K562 (cell line): ENCODE results near the gene RPL7A. TPM values are rescaled to one million over a fixed set of nuclear protein-coding genes. Genes with fewer than 3 reads are reported as not detected.

Experiments
- CCNT2 ChIP-seq: IDR thresholded peaks from 2 replicates; pipeline ENCODE4 v1.6.1; 2011; ENCODE audit warnings: borderline replicate concordance, low read depth, mild to moderate bottlenecking, moderate library complexity, mixed read lengths, low read length; ENCODE audit not compliant: insufficient read length; ENCODE audit errors: extremely low read depth
- DIDO1 ChIP-seq: fragments of 450-650 bp; IDR thresholded peaks from 2 replicates; pipeline ENCODE4 v1.6.1; 2016; ENCODE audit warnings: low read depth, missing biosample characterization, missing genetic modification characterization
- MAFK ChIP-seq: IDR thresholded peaks from 2 replicates; pipeline ENCODE4 v1.6.1; 2011; ENCODE audit warnings: low read length, improper control_type of control experiment
- NBN ChIP-seq: fragments of 450-650 bp; IDR thresholded peaks from 2 replicates; pipeline ENCODE4 v1.6.1; 2016; ENCODE audit warnings: low read depth, mild to moderate bottlenecking
- NCOR1 ChIP-seq: fragments of 450-650 bp; IDR thresholded peaks from 2 replicates; pipeline ENCODE4 v1.6.1; 2016; ENCODE audit warnings: mild to moderate bottlenecking, moderate library complexity
- NFRKB ChIP-seq: fragments of 450-650 bp; IDR thresholded peaks from 2 replicates; pipeline ENCODE4 v1.6.1; 2016; ENCODE audit warnings: low read depth
- NONO ChIP-seq, 2 experiments: fragments of 200-400 bp in 1 of 2; fragments of 450-650 bp in 1 of 2; formaldehyde crosslinking in 1 of 2; IDR thresholded peaks; 2 replicates each; pipeline ENCODE4 v1.6.1; 2017; ENCODE audit warnings: low read depth in 2 of 2, mild to moderate bottlenecking in 2 of 2, moderate library complexity in 2 of 2, low read length in 1 of 2
- PHF8 ChIP-seq: fragments of 200-600 bp; sonication (generic); IDR thresholded peaks from 2 replicates; pipeline ENCODE4 v1.6.1; 2012; ENCODE audit warnings: mixed run types, mild to moderate bottlenecking, inconsistent platforms, low read length, moderate library complexity, borderline replicate concordance
- POLR2B ChIP-seq: fragments of 450-650 bp; IDR thresholded peaks from 2 replicates; pipeline ENCODE4 v1.6.1; 2018; ENCODE audit warnings: low read depth; ENCODE audit not compliant: partially characterized antibody
- SIN3B ChIP-seq: fragments of 450-650 bp; IDR thresholded peaks from 2 replicates; pipeline ENCODE4 v1.6.1; 2017; ENCODE audit warnings: low read depth, mild to moderate bottlenecking, moderate library complexity
- SUPT5H ChIP-seq: fragments of 450-650 bp; IDR thresholded peaks from 2 replicates; pipeline ENCODE4 v1.6.1; 2016
- TOE1 ChIP-seq, 2 experiments: fragments of 450-650 bp in 1 of 2; sonication (generic) in 1 of 2; formaldehyde crosslinking in 1 of 2; IDR thresholded peaks; 2 replicates each; pipeline versions ENCODE4 v1.7.1 to v1.8.0; 2016 to 2022; ENCODE audit warnings: borderline replicate concordance in 2 of 2, mild to moderate bottlenecking in 2 of 2, antibody characterized with exemption in 1 of 2, inconsistent platforms in 1 of 2, low read depth in 1 of 2, missing genetic modification reagents in 1 of 2, moderate library complexity in 1 of 2
- ZFX ChIP-seq: sonication (generic); formaldehyde crosslinking; IDR thresholded peaks from 2 replicates; pipeline ENCODE4 v1.8.0; 2022; ENCODE audit warnings: mild to moderate bottlenecking, missing genetic modification reagents, moderate library complexity
- ZNF121 ChIP-seq: sonication (generic); formaldehyde crosslinking; conservative IDR thresholded peaks from 2 replicates; pipeline ENCODE4 v1.8.0; 2022; ENCODE audit warnings: missing genetic modification reagents
- ZNF583 ChIP-seq: fragments of 250-450 bp; sonication (Bioruptor Pico); IDR thresholded peaks from 2 replicates; pipeline ENCODE4 v1.4.0; 2020
- polyA plus RNA-seq, 8 experiments: library from polyadenylated mRNA; depleted of rRNA in 4 of 8; stranded (reverse) in 5 of 8; unstranded in 3 of 8; fragments of >200 nt; fragmentation: Nextera tagmentation in 2 of 8; fragmentation: Illumina TruSeq in 1 of 8; extraction: Ambion mirVana in 2 of 8; extraction: Trizol in 1 of 8; gene quantifications; 2 replicates each; pipeline versions ENCODE4 v1.2.1 to v1.2.3, GENCODE V29; 2011 to 2014; ENCODE audit warnings: inconsistent platforms in 1 of 8, missing spikeins in 1 of 8
- total RNA-seq, 7 experiments: library from RNA; depleted of rRNA in 6 of 7; stranded (reverse); fragments of >200 nt in 6 of 7; fragmentation: Illumina TruSeq in 2 of 7; extraction: Trizol in 2 of 7; gene quantifications; 2 replicates each; pipeline versions ENCODE4 v1.2.1 to v1.2.3, GENCODE V29; 2011 to 2021; ENCODE audit warnings: low replicate concordance in 1 of 7
- TF ChIP-seq, protein P1 (sequence below): sonication (generic); formaldehyde crosslinking; IDR thresholded peaks from 2 replicates; pipeline ENCODE4 v1.8.0; 2022; ENCODE audit warnings: missing genetic modification reagents, mild to moderate bottlenecking, borderline replicate concordance
- TF ChIP-seq, protein P2 (sequence below): fragments of 250-450 bp; sonication (Bioruptor Pico); IDR thresholded peaks from 2 replicates; pipeline ENCODE4 v1.4.0; 2020; ENCODE audit warnings: borderline replicate concordance
- TF ChIP-seq, protein P3 (sequence below), 2 experiments: fragments of 450-650 bp in 1 of 2; IDR thresholded peaks; 2 replicates each; pipeline ENCODE4 v1.6.1; 2011 to 2017; ENCODE audit warnings: low read depth in 2 of 2, antibody characterized with exemption in 1 of 2, borderline replicate concordance in 1 of 2, low read length in 1 of 2, mild to moderate bottlenecking in 1 of 2, mixed read lengths in 1 of 2; ENCODE audit not compliant: control insufficient read depth in 1 of 2
- TF ChIP-seq, protein P4 (sequence below): fragments of 450-650 bp; IDR thresholded peaks from 2 replicates; pipeline ENCODE4 v1.7.0; 2016; ENCODE audit warnings: borderline replicate concordance

The RPL7A gene
- total and polyA plus RNA-seq, 9 of the 15 experiments (the other 6 are each of a cell fraction or from before 2014, with no cell fraction given) = 1,935 to 3,760 (median 2,652) TPM

DNA sequence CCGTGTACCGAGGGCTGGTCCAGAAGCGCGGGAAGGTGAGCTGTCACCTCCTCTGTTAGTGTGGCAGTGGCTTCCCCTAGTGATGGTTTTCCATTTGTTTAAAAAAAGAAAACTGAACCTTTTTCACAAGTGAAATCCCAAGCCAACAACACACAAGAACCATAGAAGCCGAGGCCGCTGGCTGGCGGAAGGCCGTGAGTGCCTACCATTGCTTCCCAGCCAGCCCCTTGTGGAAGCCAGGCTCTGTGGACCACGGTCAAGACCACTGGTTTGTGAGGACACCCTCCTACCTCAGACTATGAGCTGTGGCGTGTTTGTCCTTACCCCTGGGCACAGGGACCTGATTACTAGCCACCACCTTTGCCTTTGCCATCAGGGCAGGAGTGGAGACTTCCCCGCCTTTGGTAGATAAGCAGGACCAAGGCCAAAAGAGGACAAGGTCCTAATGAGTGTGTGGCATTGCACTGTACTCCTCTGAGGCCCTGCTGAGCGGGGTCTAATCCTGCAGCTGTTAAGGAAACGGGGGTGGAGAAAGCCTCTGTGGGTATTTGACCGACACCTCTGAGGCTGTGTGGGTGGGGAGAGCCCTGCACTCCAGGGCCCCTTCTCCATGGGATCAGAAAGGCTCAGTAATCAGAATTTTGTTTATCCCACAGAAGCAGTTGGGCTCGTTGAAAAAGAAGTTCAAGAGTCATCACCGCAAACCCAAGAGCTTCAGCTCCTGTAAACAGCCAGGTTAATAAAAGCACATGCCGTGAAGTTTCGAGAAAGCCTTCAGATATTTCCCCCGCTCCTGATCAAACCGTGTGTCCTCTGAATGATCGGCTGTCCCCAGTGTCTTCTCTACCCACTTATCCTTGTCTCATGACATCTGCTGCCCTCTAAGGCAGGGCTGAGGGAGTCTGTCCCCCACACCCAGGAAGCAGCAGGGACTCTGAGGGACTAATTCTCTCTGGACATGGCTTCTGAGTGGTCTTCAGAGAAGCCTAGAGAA is 12.7 kb downstream of the RPL7A start (continued):
- TF ChIP-seq, protein P1, sequence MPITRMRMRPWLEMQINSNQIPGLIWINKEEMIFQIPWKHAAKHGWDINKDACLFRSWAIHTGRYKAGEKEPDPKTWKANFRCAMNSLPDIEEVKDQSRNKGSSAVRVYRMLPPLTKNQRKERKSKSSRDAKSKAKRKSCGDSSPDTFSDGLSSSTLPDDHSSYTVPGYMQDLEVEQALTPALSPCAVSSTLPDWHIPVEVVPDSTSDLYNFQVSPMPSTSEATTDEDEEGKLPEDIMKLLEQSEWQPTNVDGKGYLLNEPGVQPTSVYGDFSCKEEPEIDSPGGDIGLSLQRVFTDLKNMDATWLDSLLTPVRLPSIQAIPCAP = no peak
- TF ChIP-seq ZNF121 = no peak
- TF ChIP-seq SUPT5H = peak; percentile 61
- TF ChIP-seq, protein P2, sequence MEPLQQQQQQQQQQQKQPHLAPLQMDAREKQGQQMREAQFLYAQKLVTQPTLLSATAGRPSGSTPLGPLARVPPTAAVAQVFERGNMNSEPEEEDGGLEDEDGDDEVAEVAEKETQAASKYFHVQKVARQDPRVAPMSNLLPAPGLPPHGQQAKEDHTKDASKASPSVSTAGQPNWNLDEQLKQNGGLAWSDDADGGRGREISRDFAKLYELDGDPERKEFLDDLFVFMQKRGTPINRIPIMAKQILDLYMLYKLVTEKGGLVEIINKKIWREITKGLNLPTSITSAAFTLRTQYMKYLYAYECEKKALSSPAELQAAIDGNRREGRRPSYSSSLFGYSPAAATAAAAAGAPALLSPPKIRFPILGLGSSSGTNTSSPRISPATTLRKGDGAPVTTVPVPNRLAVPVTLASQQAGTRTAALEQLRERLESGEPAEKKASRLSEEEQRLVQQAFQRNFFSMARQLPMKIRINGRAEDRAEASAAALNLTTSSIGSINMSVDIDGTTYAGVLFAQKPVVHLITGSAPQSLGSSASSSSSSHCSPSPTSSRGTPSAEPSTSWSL (CRISPR knock-in tag) = no peak
- TF ChIP-seq, protein P3, sequence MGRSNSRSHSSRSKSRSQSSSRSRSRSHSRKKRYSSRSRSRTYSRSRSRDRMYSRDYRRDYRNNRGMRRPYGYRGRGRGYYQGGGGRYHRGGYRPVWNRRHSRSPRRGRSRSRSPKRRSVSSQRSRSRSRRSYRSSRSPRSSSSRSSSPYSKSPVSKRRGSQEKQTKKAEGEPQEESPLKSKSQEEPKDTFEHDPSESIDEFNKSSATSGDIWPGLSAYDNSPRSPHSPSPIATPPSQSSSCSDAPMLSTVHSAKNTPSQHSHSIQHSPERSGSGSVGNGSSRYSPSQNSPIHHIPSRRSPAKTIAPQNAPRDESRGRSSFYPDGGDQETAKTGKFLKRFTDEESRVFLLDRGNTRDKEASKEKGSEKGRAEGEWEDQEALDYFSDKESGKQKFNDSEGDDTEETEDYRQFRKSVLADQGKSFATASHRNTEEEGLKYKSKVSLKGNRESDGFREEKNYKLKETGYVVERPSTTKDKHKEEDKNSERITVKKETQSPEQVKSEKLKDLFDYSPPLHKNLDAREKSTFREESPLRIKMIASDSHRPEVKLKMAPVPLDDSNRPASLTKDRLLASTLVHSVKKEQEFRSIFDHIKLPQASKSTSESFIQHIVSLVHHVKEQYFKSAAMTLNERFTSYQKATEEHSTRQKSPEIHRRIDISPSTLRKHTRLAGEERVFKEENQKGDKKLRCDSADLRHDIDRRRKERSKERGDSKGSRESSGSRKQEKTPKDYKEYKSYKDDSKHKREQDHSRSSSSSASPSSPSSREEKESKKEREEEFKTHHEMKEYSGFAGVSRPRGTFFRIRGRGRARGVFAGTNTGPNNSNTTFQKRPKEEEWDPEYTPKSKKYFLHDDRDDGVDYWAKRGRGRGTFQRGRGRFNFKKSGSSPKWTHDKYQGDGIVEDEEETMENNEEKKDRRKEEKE (IDR thresholded peaks at IDR 0.05; ENCODE audit: borderline replicate concordance in 1 of 2, control insufficient read depth in 1 of 2, low read depth in 2 of 2, low read length in 1 of 2) = 0 out of 4 replicates have a peak, but pooled peaks of 1 of the 2 experiments have one; percentile 31
- TF ChIP-seq ZFX (CRISPR knock-in tag) = no peak
- no peak for TF ChIP-seq NFRKB
- TF ChIP-seq, protein P4, sequence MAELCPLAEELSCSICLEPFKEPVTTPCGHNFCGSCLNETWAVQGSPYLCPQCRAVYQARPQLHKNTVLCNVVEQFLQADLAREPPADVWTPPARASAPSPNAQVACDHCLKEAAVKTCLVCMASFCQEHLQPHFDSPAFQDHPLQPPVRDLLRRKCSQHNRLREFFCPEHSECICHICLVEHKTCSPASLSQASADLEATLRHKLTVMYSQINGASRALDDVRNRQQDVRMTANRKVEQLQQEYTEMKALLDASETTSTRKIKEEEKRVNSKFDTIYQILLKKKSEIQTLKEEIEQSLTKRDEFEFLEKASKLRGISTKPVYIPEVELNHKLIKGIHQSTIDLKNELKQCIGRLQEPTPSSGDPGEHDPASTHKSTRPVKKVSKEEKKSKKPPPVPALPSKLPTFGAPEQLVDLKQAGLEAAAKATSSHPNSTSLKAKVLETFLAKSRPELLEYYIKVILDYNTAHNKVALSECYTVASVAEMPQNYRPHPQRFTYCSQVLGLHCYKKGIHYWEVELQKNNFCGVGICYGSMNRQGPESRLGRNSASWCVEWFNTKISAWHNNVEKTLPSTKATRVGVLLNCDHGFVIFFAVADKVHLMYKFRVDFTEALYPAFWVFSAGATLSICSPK = no peak
- peak; percentile 30 for TF ChIP-seq POLR2B
- no peak for TF ChIP-seq NCOR1
- TF ChIP-seq NBN = no peak
- TF ChIP-seq DIDO1 = no peak
- no peak for TF ChIP-seq ZNF583 (CRISPR knock-in tag)
- TF ChIP-seq MAFK = no peak
- TF ChIP-seq NONO (IDR thresholded peaks at IDR 0.05; ENCODE audit: low read depth in 2 of 2, low read length in 1 of 2) = no peak
- TF ChIP-seq SIN3B = no peak
- TF ChIP-seq PHF8 = no peak
- TF ChIP-seq CCNT2 = peak; percentile 30
- no peak for TF ChIP-seq TOE1 (IDR thresholded peaks at IDR 0.05; ENCODE audit: borderline replicate concordance)
- no peak for TF ChIP-seq TOE1 (CRISPR knock-in tag; IDR thresholded peaks at IDR 0.05; ENCODE audit: borderline replicate concordance, low read depth)
